Measurements from ENCODE around the gene NFYA. TPM values are rescaled to one million over a fixed set of nuclear protein-coding genes. Genes with fewer than 3 reads are reported as not detected.

Gene NFYA
- total RNA-seq, 2 experiments from 2014 or later: 26.7 to 27.3 TPM

DNA sequence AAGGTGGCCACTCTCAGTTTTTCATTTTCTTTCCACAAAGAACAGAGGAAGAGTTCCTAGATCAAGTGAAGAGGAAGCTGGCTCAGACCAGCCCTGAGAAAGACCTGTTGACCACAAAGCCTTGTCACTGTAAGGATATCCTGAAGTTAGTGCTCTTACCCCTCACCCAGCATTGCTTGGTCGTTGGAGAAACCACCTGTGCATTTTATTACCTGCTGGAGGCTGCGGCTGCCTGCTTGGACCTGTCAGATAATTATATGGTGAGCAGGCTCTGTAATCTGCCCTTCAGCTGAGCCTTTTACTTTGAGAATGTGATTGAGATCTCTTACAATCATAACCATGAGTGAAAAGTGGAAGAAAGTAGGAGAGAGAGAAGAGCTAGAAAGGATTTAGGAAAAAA, 59.5 kb downstream of the NFYA start:
- H3K27me3 ChIP-seq (ENCODE audit: control insufficient read depth in 1 of 2, insufficient read depth in 2 of 2, low read length in 2 of 2): no peaks in the 10 kb centered on the region
- H3K4me1 ChIP-seq (ENCODE audit: insufficient read depth, low read length): no peaks in the 10 kb centered on the region
- H3K4me3 ChIP-seq (ENCODE audit: low read length): no peak overlapping the region
- peaks cover 14% of the 10 kb centered on the region for H3K36me3 ChIP-seq (ENCODE audit: insufficient read depth, low read length)
- no peak for ATAC-seq (ENCODE audit: poor library complexity)
- POLR2A ChIA-PET: no interaction called here
- no peak for DNase-seq
- Mint-ChIP-seq H3K9me3 (no peaks in the 10 kb centered on the region), H3K27ac (no peak overlapping the region), H3K27me3 (no peaks in the 10 kb centered on the region), H3K4me1 (ENCODE audit: low read depth) (no peaks in the 10 kb centered on the region), H3K4me3 (no peak overlapping the region), H3K36me3 (ENCODE audit: low read depth) (peaks cover 14% of the 10 kb centered on the region)
- intact Hi-C loops (cut with DNase I, micrococcal nuclease): no loop called here
- H3K27ac ChIP-seq (ENCODE audit: low read depth in 1 of 2, low read length in 2 of 2): no peak overlapping the region
- CTCF ChIA-PET: no interaction called here
- TF ChIP-seq, protein P1, sequence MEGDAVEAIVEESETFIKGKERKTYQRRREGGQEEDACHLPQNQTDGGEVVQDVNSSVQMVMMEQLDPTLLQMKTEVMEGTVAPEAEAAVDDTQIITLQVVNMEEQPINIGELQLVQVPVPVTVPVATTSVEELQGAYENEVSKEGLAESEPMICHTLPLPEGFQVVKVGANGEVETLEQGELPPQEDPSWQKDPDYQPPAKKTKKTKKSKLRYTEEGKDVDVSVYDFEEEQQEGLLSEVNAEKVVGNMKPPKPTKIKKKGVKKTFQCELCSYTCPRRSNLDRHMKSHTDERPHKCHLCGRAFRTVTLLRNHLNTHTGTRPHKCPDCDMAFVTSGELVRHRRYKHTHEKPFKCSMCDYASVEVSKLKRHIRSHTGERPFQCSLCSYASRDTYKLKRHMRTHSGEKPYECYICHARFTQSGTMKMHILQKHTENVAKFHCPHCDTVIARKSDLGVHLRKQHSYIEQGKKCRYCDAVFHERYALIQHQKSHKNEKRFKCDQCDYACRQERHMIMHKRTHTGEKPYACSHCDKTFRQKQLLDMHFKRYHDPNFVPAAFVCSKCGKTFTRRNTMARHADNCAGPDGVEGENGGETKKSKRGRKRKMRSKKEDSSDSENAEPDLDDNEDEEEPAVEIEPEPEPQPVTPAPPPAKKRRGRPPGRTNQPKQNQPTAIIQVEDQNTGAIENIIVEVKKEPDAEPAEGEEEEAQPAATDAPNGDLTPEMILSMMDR (IDR thresholded peaks at IDR 0.05): no peak
- H3K9me3 ChIP-seq (ENCODE audit: control insufficient read depth in 1 of 2, insufficient read depth in 1 of 2, low read length in 2 of 2): no peaks in the 10 kb centered on the region

DNA sequence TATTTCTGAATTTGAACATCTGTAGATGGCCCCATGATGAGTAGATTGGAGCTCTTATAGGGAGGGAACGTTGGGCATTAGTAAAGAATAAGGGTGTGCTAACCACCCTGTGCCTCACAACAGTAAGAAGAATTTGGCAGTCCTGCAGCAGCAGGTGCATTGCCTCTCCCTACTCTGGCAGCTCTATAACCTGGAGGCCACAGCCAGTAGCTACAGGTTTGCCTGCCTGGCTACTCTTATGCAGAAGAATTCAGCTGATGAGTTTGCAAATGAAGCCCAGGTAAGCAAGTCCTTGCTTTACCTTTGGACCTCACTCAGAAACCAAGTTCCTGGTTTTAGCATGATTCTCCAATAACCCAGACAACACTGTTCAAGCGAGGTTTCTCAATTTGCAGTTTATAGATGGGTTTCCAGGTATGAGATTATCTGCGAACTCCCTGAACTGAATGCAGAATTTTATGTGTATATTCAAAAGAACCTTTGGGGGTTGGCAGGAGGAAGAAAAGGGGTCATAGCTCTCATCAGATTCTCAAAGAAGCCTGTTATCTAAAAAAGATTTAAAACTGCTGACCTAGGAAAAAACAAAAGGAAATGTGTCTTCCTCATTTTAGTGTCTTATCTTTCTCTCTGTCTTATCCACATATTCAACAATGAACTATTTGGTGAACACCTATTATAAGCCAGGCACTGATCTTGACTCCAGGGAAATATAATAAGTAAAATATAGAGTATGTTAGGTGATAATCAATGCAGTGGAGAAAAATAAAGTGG, 62.5 kb downstream of the NFYA start:
- Mint-ChIP-seq H3K4me1 (ENCODE audit: low read depth) (no peaks in the 10 kb centered on the region), H3K36me3 (ENCODE audit: low read depth) (peaks cover 11% of the 10 kb centered on the region), H3K27ac (no peak overlapping the region), H3K4me3 (no peak overlapping the region), H3K27me3 (no peaks in the 10 kb centered on the region), H3K9me3 (no peaks in the 10 kb centered on the region)
- ChIA-PET CTCF (no interaction called here), POLR2A (no interaction called here)
- TF ChIP-seq, protein P1 (IDR thresholded peaks at IDR 0.05): no peak
- Histone ChIP-seq H3K4me1 (ENCODE audit: insufficient read depth, low read length) (no peaks in the 10 kb centered on the region), H3K4me3 (ENCODE audit: low read length) (no peak overlapping the region), H3K27me3 (ENCODE audit: control insufficient read depth in 1 of 2, insufficient read depth in 2 of 2, low read length in 2 of 2) (no peaks in the 10 kb centered on the region), H3K9me3 (ENCODE audit: control insufficient read depth in 1 of 2, insufficient read depth in 1 of 2, low read length in 2 of 2) (no peaks in the 10 kb centered on the region), H3K36me3 (ENCODE audit: insufficient read depth, low read length) (peaks cover 20% of the 10 kb centered on the region), H3K27ac (ENCODE audit: low read depth in 1 of 2, low read length in 2 of 2) (no peak overlapping the region)
- intact Hi-C loops (cut with DNase I, micrococcal nuclease): no loop called here
- DNase-seq (no peak), ATAC-seq (ENCODE audit: poor library complexity) (no peak)

DNA sequence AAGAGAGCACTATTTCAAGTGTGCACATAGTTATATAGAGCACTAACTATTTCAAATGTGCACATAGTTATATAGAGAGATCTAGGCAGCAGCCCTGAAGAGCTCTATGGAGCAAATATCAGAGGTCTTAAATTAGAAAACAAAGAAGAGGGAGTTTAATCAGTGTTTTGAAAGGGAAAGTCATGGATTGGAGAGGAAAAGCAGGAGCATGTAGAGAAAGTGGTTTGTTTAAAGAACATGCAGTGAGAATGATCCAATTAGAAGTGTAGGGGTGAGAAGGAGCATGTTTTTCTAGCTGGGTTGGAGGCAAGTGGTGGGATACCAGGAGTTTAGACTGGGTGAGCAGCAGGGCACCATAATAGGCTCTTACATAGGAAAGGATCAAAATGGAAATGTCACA, 64.1 kb downstream of the NFYA start:
- H3K9me3 Mint-ChIP-seq: no peaks in the 10 kb centered on the region
- Histone ChIP-seq H3K36me3 (ENCODE audit: insufficient read depth, low read length) (peaks cover 20% of the 10 kb centered on the region), H3K4me3 (ENCODE audit: low read length) (no peak overlapping the region), H3K4me1 (ENCODE audit: insufficient read depth, low read length) (no peaks in the 10 kb centered on the region), H3K27ac (ENCODE audit: low read depth in 1 of 2, low read length in 2 of 2) (no peak overlapping the region), H3K27me3 (ENCODE audit: control insufficient read depth in 1 of 2, insufficient read depth in 2 of 2, low read length in 2 of 2) (no peaks in the 10 kb centered on the region), H3K9me3 (ENCODE audit: control insufficient read depth in 1 of 2, insufficient read depth in 1 of 2, low read length in 2 of 2) (no peaks in the 10 kb centered on the region)
- H3K27ac Mint-ChIP-seq: no peak overlapping the region
- no peaks in the 10 kb centered on the region for H3K27me3 Mint-ChIP-seq
- CTCF ChIA-PET: interaction anchor here (1.1 kb wide), 1 partner anchor 23 kb away, joined by 4 read pairs; no protein-coding TSS in a partner anchor
- no peak overlapping the region for H3K4me3 Mint-ChIP-seq
- intact Hi-C loops (cut with DNase I, micrococcal nuclease): no loop called here
- H3K36me3 Mint-ChIP-seq (ENCODE audit: low read depth): peaks cover 23% of the 10 kb centered on the region
- POLR2A ChIA-PET: no interaction called here
- H3K4me1 Mint-ChIP-seq (ENCODE audit: low read depth): no peaks in the 10 kb centered on the region
- TF ChIP-seq, protein P1 (IDR thresholded peaks at IDR 0.05): no peak
- DNase-seq (no peak), ATAC-seq (ENCODE audit: poor library complexity) (no peak)
